Measurements from ENCODE around the gene ARMS2. TPM values are rescaled to one million over a fixed set of nuclear protein-coding genes. Genes with fewer than 3 reads are reported as not detected.

The ARMS2 gene
- total RNA-seq, 1 experiment from 2014 or later: not detected

DNA sequence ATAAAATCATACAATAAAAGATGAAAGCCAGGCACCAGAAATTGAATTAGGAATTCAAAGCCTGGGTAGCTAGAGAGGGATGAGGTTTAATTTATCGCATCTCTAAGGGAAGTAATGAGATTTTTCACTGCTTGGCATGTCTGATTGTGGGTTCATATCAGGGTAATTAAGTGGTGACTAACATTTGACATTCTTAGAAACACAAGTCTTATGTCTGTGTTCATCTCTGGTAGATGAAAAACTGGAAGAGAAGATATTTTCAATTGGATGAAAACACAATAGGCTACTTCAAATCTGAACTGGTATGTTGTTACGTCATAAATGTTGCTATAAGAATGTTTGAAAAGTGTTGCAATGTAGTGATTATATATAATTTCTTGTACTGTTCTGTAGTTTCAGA lies 36.8 kb upstream of the ARMS2 start:
- H3K4me1 ChIP-seq (ENCODE audit: insufficient read depth, low read length): no peaks in the 10 kb centered on the region
- H4K20me1 ChIP-seq (ENCODE audit: low read length): no peaks in the 10 kb centered on the region
- no peaks in the 10 kb centered on the region for H3K9me2 ChIP-seq (replicated peaks; ENCODE audit: low read length)
- ChIA-PET POLR2A (ENCODE audit: unreplicated experiment) (no interaction called here), CTCF (no interaction called here)
- no peaks in the 10 kb centered on the region for H3K27me3 ChIP-seq (ENCODE audit: low read length)
- no peak for ATAC-seq
- H3F3A ChIP-seq (ENCODE audit: low read length, unreplicated experiment): no peaks in the 10 kb centered on the region
- no TSS peak for BruUV-seq (replicated peaks)
- no peak overlapping the region for H3K27ac ChIP-seq (ENCODE audit: low read length)
- H3K4me2 ChIP-seq (ENCODE audit: low read length): no peak overlapping the region
- no peaks in the 10 kb centered on the region for H3K79me2 ChIP-seq (ENCODE audit: low read length)
- no peak for TF ChIP-seq EZH2 (IDR thresholded peaks at IDR 0.05; ENCODE audit: low read length, unreplicated experiment)
- TF ChIP-seq EZH2phosphoT487 (IDR thresholded peaks at IDR 0.05; ENCODE audit: borderline replicate concordance, low read length): no peak
- TF ChIP-seq, protein P1, sequence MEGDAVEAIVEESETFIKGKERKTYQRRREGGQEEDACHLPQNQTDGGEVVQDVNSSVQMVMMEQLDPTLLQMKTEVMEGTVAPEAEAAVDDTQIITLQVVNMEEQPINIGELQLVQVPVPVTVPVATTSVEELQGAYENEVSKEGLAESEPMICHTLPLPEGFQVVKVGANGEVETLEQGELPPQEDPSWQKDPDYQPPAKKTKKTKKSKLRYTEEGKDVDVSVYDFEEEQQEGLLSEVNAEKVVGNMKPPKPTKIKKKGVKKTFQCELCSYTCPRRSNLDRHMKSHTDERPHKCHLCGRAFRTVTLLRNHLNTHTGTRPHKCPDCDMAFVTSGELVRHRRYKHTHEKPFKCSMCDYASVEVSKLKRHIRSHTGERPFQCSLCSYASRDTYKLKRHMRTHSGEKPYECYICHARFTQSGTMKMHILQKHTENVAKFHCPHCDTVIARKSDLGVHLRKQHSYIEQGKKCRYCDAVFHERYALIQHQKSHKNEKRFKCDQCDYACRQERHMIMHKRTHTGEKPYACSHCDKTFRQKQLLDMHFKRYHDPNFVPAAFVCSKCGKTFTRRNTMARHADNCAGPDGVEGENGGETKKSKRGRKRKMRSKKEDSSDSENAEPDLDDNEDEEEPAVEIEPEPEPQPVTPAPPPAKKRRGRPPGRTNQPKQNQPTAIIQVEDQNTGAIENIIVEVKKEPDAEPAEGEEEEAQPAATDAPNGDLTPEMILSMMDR (conservative IDR thresholded peaks at IDR 0.05; ENCODE audit: low read depth, low read length): no peak
- H3K4me3 ChIP-seq (ENCODE audit: low read length): no peak overlapping the region
- H3K9me3 ChIP-seq (ENCODE audit: low read length): no peaks in the 10 kb centered on the region
- no peak overlapping the region for H3K9ac ChIP-seq (ENCODE audit: low read length)
- 0 out of 2 replicates have a peak, but pooled peaks cover 2% of the 10 kb centered on the region for H3K36me3 ChIP-seq (ENCODE audit: low read depth, low read length)
- no peak overlapping the region for H2AFZ ChIP-seq (ENCODE audit: low read length)
- intact Hi-C loops (cut with micrococcal nuclease): no loop called here
- DNase-seq: no peak

DNA sequence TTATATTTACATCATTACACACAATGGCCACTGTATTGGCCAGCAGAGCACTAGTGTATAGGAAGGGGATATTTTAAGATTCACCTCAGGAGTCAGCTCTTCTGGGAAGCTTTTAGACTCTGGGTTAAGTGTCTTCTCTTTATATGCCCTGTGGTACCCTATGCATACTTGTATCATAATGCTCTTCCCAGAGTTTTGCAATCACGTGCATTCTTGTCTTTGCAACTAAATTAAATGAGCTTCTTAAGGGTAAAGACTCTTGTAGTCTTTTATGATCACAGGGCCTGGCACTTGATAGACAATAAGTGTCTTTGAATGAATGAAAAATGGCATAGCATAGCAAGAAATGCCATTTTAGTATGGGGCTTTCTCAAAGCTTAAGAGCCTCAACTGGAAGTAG lies 35.4 kb upstream of the ARMS2 start:
- H3K9me2 ChIP-seq (replicated peaks; ENCODE audit: low read length): no peaks in the 10 kb centered on the region
- no peak overlapping the region for H2AFZ ChIP-seq (ENCODE audit: low read length)
- BruUV-seq (replicated peaks): no TSS peak
- no peaks in the 10 kb centered on the region for H3K27me3 ChIP-seq (ENCODE audit: low read length)
- no peaks in the 10 kb centered on the region for H3K79me2 ChIP-seq (ENCODE audit: low read length)
- H3K9me3 ChIP-seq (ENCODE audit: low read length): no peaks in the 10 kb centered on the region
- no peak overlapping the region for H3K4me3 ChIP-seq (ENCODE audit: low read length)
- no peak overlapping the region for H3K9ac ChIP-seq (ENCODE audit: low read length)
- ATAC-seq: no peak
- TF ChIP-seq, protein P1 (conservative IDR thresholded peaks at IDR 0.05; ENCODE audit: low read depth, low read length): no peak
- TF ChIP-seq EZH2phosphoT487 (IDR thresholded peaks at IDR 0.05; ENCODE audit: borderline replicate concordance, low read length): no peak
- TF ChIP-seq EZH2 (IDR thresholded peaks at IDR 0.05; ENCODE audit: low read length, unreplicated experiment): no peak
- ChIA-PET POLR2A (ENCODE audit: unreplicated experiment) (no interaction called here), CTCF (no interaction called here)
- H3K4me2 ChIP-seq (ENCODE audit: low read length): no peak overlapping the region
- H3K27ac ChIP-seq (ENCODE audit: low read length): no peak overlapping the region
- intact Hi-C loops (cut with micrococcal nuclease): no loop called here
- no peaks in the 10 kb centered on the region for H3K36me3 ChIP-seq (ENCODE audit: low read depth, low read length)
- no peaks in the 10 kb centered on the region for H3F3A ChIP-seq (ENCODE audit: low read length, unreplicated experiment)
- no peak for DNase-seq
- H4K20me1 ChIP-seq (ENCODE audit: low read length): no peaks in the 10 kb centered on the region
- H3K4me1 ChIP-seq (ENCODE audit: insufficient read depth, low read length): no peaks in the 10 kb centered on the region

DNA sequence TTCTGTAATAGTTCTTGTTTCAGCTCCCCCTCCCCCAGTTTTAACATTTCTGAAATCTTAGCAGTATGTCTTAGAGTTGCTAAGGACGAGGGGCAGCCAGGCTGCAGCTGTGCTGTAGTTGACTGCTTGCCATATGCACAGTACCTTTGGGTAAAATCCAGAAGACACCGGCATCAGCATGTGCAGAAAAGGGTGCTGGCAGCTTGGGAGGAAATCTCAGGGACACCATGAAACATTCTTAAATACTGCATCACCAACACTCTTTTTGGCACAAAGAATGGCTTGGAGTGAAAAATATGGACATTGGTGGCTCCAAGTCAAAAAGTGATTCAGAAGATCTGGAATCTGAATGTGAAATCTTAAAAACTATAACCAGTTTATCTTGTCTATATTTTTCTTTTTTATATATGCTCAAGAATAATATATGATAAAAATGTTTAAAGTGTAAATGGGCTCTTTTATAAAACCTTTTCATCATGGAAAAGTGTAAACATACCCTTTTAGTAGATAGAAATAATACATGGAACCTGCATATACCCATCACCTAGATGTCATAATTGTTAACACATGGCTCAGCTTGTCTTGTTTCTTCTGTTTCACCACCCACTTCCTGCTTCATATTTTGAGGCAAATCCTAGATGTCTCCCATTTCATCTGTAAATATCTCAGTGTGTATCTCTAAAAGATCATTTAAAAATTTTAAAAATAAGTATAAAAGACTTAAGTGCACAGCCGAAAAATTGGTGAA lies 34.4 kb upstream of the ARMS2 start:
- H3K9me3 ChIP-seq (ENCODE audit: low read length): no peaks in the 10 kb centered on the region
- BruUV-seq (replicated peaks): no TSS peak
- DNase-seq (no peak), ATAC-seq (no peak)
- H2AFZ ChIP-seq (ENCODE audit: low read length): no peak overlapping the region
- H3K9me2 ChIP-seq (replicated peaks; ENCODE audit: low read length): no peaks in the 10 kb centered on the region
- H4K20me1 ChIP-seq (ENCODE audit: low read length): no peaks in the 10 kb centered on the region
- no peaks in the 10 kb centered on the region for H3K27me3 ChIP-seq (ENCODE audit: low read length)
- H3K27ac ChIP-seq (ENCODE audit: low read length): no peak overlapping the region
- no peaks in the 10 kb centered on the region for H3K79me2 ChIP-seq (ENCODE audit: low read length)
- H3K36me3 ChIP-seq (ENCODE audit: low read depth, low read length): no peaks in the 10 kb centered on the region
- TF ChIP-seq EZH2phosphoT487 (IDR thresholded peaks at IDR 0.05; ENCODE audit: borderline replicate concordance, low read length) (no peak), EZH2 (IDR thresholded peaks at IDR 0.05; ENCODE audit: low read length, unreplicated experiment) (no peak)
- TF ChIP-seq, protein P1 (conservative IDR thresholded peaks at IDR 0.05; ENCODE audit: low read depth, low read length): no peak
- ChIA-PET POLR2A (ENCODE audit: unreplicated experiment) (no interaction called here), CTCF (no interaction called here)
- H3F3A ChIP-seq (ENCODE audit: low read length, unreplicated experiment): no peaks in the 10 kb centered on the region
- no peak overlapping the region for H3K9ac ChIP-seq (ENCODE audit: low read length)
- no peak overlapping the region for H3K4me3 ChIP-seq (ENCODE audit: low read length)
- no peaks in the 10 kb centered on the region for H3K4me1 ChIP-seq (ENCODE audit: insufficient read depth, low read length)
- H3K4me2 ChIP-seq (ENCODE audit: low read length): no peak overlapping the region
- intact Hi-C loops (cut with micrococcal nuclease): no loop called here
